NCI-H1092 (cell line): Measurements from ENCODE around the gene DNAJB12.

Experiments
- DNase-seq: peaks from one replicate; lab custom pipeline; 2025; lab: John Stamatoyannopoulos, UW

Gene DNAJB12

DNA sequence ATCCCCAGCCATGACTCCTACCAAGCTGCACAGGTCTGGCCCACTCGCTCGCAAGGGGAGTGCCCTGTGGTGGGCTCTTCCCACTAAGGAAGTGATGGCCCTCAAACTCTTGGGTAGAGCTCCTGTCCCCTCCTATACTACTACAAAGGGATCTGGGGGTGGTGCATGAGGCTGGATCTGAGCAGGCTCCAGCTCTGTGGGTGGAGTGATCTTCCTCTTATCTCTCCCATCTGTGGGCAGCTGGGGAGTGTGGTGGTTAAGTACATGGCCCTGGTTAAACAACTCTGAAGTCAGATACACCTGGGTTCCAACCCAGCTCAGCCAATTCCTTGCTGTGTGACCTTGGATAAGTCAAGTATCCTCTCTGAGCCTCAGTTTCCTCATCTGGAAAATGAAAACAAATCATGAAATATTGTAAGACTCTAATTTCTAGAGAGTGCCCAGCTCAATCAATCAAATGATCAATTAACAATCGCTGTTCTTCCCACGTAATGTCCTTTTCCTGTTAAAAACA, 63.6 kb downstream of the DNAJB12 start:
- no peak for DNase-seq

DNA sequence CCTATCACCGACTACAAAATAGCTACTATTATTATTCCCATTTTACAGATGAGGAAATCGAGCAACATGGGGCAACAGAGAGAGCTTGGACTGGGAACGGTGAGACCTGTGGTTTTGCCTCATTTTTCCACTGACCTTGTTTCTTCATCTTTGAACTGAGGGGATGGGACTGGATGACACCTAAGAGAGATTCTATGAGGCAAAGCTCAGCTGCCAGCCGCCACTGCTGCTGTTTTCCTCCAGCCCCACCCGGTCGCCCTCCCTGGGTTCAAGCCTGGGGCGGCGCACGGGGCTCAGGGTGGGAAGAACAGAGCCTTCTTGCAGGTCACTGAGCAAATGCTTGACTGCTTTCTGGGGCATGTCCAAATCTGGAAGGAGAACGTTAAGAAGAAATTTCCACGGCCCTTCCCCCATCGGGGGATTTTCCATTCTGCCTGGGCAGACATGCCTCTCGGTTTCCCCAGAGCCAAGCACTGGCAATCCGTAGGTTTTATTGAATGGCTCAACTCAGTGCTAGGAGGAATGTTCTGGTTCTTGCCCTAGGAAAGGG, 68.7 kb downstream of the DNAJB12 start:
- no peak for DNase-seq

DNA sequence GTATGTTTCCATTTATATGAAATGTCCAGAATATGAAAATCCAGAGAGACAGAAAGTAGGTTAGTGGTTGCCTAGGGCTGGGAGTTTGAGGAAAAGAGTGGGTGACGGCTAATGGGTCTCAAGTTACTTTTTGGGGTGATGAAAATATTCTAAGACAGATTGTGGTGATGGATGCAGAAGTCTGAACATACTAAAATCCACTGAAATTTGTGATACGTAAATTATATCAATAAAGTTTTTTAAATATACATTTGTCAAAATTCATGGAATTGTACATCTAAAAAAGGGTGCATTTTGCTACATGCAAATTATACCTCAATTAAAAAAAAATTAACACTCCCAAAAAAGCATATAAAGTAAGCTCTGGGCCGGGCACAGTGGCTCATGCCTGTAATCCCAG, 71.6 kb downstream of the DNAJB12 start:
- no peak for DNase-seq
